Kidney epithelial cell (primary cell): ENCODE data around the gene DNAJC11. TPM values are rescaled to one million over a fixed set of nuclear protein-coding genes. Genes with fewer than 3 reads are reported as not detected.

Source experiments
- DNase-seq: peaks from one replicate; pipeline ENCODE4 v3.0.0-alpha.2; 2010; ENCODE audit warnings: low read depth
- H3K27me3 ChIP-seq: 2 replicates; pipeline ENCODE4 v1.6.0; 2011; ENCODE audit warnings: low read length; ENCODE audit not compliant: control insufficient read depth, insufficient read depth
- H3K36me3 ChIP-seq: 2 replicates; pipeline ENCODE4 v1.5.1; 2011; ENCODE audit warnings: low read length; ENCODE audit not compliant: control insufficient read depth, insufficient read depth
- H3K4me3 ChIP-seq: 2 replicates; pipeline ENCODE4 v1.5.1; 2011; ENCODE audit warnings: low read depth, mild to moderate bottlenecking, control low read depth, low read length
- CTCF ChIP-seq: IDR thresholded peaks from 2 replicates; pipeline ENCODE4 v1.5.1; 2011; ENCODE audit warnings: mild to moderate bottlenecking, moderate library complexity, low read length, control low read depth, inconsistent platforms; ENCODE audit not compliant: insufficient read depth, poor library complexity, severe bottlenecking
- total RNA-seq: library from RNA; depleted of rRNA; stranded (reverse); fragments of >200 nt; gene quantifications from 2 replicates; pipeline ENCODE4 v1.2.3, GENCODE V29; 2015

The DNAJC11 gene
- total RNA-seq, 1 donor from 2014 or later: 35.6 TPM

- H3K4me3 ChIP-seq: no peak overlapping the region
- H3K27me3 ChIP-seq: no peaks in the 10 kb centered on the region
- DNase-seq: no peak
- TF ChIP-seq CTCF: no peak
- H3K36me3 ChIP-seq: no peaks in the 10 kb centered on the region
These were observed 78.2 kb downstream of the DNAJC11 start for GRCh38 chr1:6623269-6623965.

- Histone ChIP-seq H3K36me3 (no peaks in the 10 kb centered on the region), H3K27me3 (no peaks in the 10 kb centered on the region), H3K4me3 (no peak overlapping the region)
- no peak for TF ChIP-seq CTCF
- DNase-seq: no peak
These were observed 79.0 kb downstream of the DNAJC11 start for GRCh38 chr1:6622396-6623152.

- no peaks in the 10 kb centered on the region for H3K27me3 ChIP-seq
- no peak for TF ChIP-seq CTCF
- H3K4me3 ChIP-seq: no peak overlapping the region
- no peaks in the 10 kb centered on the region for H3K36me3 ChIP-seq
- DNase-seq: no peak
These were observed 79.9 kb downstream of the DNAJC11 start for GRCh38 chr1:6621429-6622391.

GRCh38 chr1:6619045-6619444 lies 82.6 kb downstream of the DNAJC11 start:
- H3K36me3 ChIP-seq: no peaks in the 10 kb centered on the region

More at GRCh38 chr1:6619045-6619444, 82.6 kb downstream of the DNAJC11 start:
- no peak for DNase-seq
- no peak overlapping the region for H3K4me3 ChIP-seq
- no peaks in the 10 kb centered on the region for H3K27me3 ChIP-seq
- no peak for TF ChIP-seq CTCF
